Measurements from ENCODE around the gene FBXL19.

FBXL19 gene

DNA sequence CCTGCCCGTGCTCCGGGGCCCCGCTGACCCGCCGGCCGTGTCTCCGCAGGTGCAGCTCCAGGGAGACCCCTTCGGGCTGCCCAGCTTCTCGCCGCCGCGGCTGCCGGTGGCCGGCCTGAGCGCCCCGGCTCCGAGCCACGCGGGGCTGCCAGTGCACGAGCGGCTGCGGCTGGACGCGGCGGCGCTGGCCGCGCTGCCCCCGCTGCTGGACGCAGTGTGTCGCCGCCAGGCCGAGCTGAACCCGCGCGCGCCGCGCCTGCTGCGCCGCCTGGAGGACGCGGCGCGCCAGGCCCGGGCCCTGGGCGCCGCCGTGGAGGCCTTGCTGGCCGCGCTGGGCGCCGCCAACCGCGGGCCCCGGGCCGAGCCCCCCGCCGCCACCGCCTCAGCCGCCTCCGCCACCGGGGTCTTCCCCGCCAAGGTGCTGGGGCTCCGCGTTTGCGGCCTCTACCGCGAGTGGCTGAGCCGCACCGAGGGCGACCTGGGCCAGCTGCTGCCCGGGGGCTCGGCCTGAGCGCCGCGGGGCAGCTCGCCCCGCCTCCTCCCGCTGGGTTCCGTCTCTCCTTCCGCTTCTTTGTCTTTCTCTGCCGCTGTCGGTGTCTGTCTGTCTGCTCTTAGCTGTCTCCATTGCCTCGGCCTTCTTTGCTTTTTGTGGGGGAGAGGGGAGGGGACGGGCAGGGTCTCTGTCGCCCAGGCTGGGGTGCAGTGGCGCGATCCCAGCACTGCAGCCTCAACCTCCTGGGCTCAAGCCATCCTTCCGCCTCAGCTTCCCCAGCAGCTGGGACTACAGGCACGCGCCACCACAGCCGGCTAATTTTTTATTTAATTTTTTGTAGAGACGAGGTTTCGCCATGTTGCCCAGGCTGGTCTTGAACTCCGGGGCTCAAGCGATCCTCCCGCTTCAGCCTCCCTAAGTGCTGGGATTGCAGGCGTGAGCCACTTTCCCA, 21.1 kb upstream of the FBXL19 start:
- TF ChIP-seq POLR2A (IDR thresholded peaks at IDR 0.05; ENCODE audit: low read depth, low read length) (no peak), POLR2AphosphoS5 (IDR thresholded peaks at IDR 0.05; ENCODE audit: low read depth, low read length) (no peak), POU2F2 (IDR thresholded peaks at IDR 0.05; ENCODE audit: low read depth, low read length) (no peak), PAX5 (IDR thresholded peaks at IDR 0.05; ENCODE audit: insufficient read depth, low read length, severe bottlenecking) (no peak), SPI1 (IDR thresholded peaks at IDR 0.05; ENCODE audit: low read depth, low read length) (no peak), TAF1 (IDR thresholded peaks at IDR 0.05; ENCODE audit: low read depth, low read length) (no peak)
- DNase-seq (ENCODE audit: insufficient read length, low spot score) = peak; percentile 80
- peak; percentile 43 for FAIRE-seq

DNA sequence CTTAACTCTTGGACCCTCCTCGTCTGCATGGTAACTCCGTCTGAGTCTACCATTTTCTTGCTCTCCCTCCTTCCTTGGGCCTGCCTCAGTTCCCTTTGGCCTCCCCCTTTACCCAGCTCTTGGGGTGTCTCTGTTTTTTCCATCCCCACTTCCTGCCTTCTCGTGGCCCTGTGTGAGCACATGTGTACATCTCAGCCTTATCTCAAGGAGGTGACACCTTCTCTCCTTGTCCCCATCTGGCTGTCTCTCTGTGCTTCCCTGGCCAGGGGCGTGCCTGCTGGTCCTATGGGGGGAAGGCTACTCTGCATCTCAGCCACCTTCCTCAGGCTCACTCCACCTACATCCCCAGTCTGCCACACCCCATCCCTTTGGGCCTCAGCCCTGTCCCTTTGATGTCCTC, 20.4 kb upstream of the FBXL19 start:
- DNase-seq (ENCODE audit: insufficient read length, low spot score) (no peak), FAIRE-seq (no peak)
- no peak for TF ChIP-seq POLR2AphosphoS5 (IDR thresholded peaks at IDR 0.05; ENCODE audit: low read depth, low read length)
- TF ChIP-seq TAF1 (IDR thresholded peaks at IDR 0.05; ENCODE audit: low read depth, low read length) = no peak
- TF ChIP-seq SPI1 (IDR thresholded peaks at IDR 0.05; ENCODE audit: low read depth, low read length) = no peak
- no peak for TF ChIP-seq PAX5 (IDR thresholded peaks at IDR 0.05; ENCODE audit: insufficient read depth, low read length, severe bottlenecking)
- no peak for TF ChIP-seq POU2F2 (IDR thresholded peaks at IDR 0.05; ENCODE audit: low read depth, low read length)
- no peak for TF ChIP-seq POLR2A (IDR thresholded peaks at IDR 0.05; ENCODE audit: low read depth, low read length)

DNA sequence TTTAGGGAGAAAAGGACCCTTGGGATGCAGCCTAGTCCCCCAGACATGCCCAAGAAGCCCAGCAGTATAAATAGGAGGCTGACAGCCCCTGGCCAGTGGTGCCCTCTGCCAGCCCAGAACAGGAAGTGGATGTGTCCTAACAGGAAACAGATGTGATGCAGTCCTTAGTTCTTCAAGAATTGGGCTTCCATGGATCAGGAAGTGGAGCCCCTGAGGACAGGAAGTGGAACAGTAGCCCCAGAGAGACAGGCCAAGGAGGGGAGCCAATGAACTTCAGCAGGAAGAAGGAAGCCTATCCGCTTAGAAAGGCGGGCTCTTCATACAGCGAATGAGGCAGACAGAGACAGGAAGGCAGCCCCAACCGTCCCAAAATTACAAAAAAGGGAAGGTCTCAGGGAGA, 19.8 kb upstream of the FBXL19 start:
- DNase-seq (ENCODE audit: insufficient read length, low spot score) (no peak), FAIRE-seq (no peak)
- peak; percentile 63 for TF ChIP-seq SPI1 (IDR thresholded peaks at IDR 0.05; ENCODE audit: low read depth, low read length)
- TF ChIP-seq POLR2A (IDR thresholded peaks at IDR 0.05; ENCODE audit: low read depth, low read length) = no peak
- no peak for TF ChIP-seq PAX5 (IDR thresholded peaks at IDR 0.05; ENCODE audit: insufficient read depth, low read length, severe bottlenecking)
- no peak for TF ChIP-seq TAF1 (IDR thresholded peaks at IDR 0.05; ENCODE audit: low read depth, low read length)

DNA sequence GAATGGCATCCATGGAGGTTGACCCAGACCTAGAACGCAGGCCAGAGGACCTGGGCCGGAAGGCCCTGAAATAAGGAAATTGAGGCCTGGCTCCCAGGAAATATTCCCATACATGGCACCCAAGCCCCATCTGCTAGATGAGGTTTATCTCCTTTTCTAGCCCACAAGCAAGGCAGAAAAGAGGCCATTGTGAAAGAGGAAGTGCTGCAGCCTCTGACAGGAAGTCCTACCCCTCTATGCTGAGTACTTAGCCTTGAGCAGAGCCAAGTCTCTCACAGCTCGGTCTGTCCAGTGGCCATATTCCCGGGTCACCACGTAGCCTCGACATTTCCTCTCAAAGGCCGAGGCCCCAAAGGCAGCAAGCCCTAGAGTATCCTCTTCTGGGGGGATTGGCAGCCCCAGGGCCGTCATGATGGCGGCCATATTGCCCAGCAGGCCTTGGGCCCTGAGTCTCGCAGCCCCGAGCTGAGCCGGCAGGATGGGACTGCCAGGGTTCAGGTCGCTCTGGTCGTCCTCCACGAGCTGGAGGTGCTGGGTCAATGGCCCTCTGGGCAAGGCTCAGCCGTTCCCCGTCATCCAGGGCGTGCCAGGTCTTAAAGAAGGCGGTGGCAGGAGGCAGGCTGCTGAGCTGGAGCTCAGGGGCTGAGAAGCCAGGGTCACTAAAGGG, 19.1 kb upstream of the FBXL19 start:
- FAIRE-seq = peak; percentile 57

DNA sequence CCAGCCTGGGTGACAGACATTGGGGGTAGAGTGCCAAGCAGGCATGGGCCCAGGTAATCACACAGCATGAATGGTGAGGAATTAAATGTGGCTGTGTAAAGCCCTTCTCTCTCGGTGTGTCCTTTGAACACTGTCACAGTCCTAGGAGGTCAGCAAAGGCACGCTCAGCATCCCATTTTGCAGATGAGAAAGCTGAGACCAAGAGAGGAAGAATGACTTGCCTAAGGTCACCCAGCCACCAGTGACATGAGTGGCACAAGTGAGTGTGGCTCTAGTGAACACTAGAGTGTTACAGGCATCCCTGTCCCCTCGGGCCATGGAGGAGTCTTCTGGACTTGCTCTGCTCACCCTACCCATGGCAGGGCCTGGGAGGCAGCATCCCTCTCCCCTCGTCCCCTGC, 16.3 kb upstream of the FBXL19 start:
- DNase-seq (ENCODE audit: insufficient read length, low spot score) (no peak), FAIRE-seq (no peak)
- TF ChIP-seq POLR2A (IDR thresholded peaks at IDR 0.05; ENCODE audit: low read depth, low read length) (no peak), POLR2AphosphoS5 (IDR thresholded peaks at IDR 0.05; ENCODE audit: low read depth, low read length) (no peak), PAX5 (IDR thresholded peaks at IDR 0.05; ENCODE audit: insufficient read depth, low read length, severe bottlenecking) (no peak), POU2F2 (IDR thresholded peaks at IDR 0.05; ENCODE audit: low read depth, low read length) (no peak), TAF1 (IDR thresholded peaks at IDR 0.05; ENCODE audit: low read depth, low read length) (no peak), SPI1 (IDR thresholded peaks at IDR 0.05; ENCODE audit: low read depth, low read length) (no peak)

More for the DNA sequence above, 19.1 kb upstream of the FBXL19 start:
- DNase-seq (ENCODE audit: insufficient read length, low spot score) = no peak
- TF ChIP-seq POU2F2 (IDR thresholded peaks at IDR 0.05; ENCODE audit: low read depth, low read length) (no peak), POLR2A (IDR thresholded peaks at IDR 0.05; ENCODE audit: low read depth, low read length) (no peak), SPI1 (IDR thresholded peaks at IDR 0.05; ENCODE audit: low read depth, low read length) (peak; percentile 97)

DNA sequence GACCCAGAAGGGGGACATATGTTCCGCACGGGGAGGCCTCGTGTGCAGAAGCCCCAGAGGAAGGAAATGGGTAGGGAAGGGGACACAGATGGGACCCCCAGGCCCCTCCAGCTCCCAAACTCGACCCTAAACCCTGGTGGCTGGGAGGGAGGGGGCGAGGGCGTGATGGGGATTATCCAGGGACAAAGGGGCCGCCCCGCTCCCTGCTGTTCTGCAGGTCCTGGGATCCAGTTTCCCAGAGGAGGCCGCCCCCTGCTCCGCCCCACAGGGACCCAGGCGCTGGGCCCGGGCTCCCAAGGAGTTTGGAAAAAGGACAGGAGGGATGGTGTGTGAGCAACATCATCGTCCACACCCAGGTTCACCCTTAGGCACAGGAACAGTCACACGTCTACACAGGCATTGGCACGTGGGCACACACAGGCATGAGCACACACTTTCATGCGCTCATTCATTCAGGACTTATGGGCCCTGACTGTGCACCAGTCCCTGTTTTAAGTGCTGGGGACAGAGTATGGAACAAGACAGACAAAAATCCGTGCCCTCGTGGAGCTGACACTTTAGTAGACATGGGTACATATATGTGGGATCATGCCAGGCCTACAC, 12.8 kb upstream of the FBXL19 start:
- TF ChIP-seq TAF1 (IDR thresholded peaks at IDR 0.05; ENCODE audit: low read depth, low read length) (no peak), POLR2AphosphoS5 (IDR thresholded peaks at IDR 0.05; ENCODE audit: low read depth, low read length) (no peak), PAX5 (IDR thresholded peaks at IDR 0.05; ENCODE audit: insufficient read depth, low read length, severe bottlenecking) (no peak), POLR2A (IDR thresholded peaks at IDR 0.05; ENCODE audit: low read depth, low read length) (no peak), SPI1 (IDR thresholded peaks at IDR 0.05; ENCODE audit: low read depth, low read length) (no peak), POU2F2 (IDR thresholded peaks at IDR 0.05; ENCODE audit: low read depth, low read length) (no peak)
- FAIRE-seq (no peak), DNase-seq (ENCODE audit: insufficient read length, low spot score) (no peak)

DNA sequence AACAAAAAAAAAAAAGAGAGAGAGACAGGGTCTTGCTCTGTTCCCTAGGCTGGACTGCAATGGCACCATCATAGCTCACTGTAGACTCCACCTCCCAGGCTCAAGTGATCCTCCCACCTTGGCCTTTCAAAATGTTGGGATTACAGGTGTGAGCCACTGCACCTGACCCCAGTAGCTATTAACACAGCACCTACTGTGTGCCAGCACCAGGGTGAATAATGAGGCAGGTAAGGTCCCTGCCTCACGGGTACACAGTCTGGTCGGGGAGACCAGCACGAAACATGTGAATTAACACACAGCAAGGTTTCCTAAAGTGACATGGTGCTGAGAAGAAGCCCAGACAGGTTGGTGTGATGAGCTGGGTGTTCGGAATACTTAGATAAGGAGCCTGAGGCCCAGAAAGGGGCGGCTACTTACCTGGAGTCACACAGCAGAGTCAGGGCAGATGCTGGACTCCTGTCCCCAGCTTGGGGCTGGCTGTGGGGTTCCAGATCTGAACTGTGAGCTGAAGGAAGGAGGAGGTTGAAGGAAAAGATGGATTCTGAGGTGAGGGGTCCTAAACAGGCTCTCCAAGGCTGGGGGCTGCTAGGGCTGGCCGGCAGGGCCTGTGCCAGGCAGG, 10.5 kb upstream of the FBXL19 start:
- TF ChIP-seq POLR2AphosphoS5 (IDR thresholded peaks at IDR 0.05; ENCODE audit: low read depth, low read length) = no peak
- TF ChIP-seq POU2F2 (IDR thresholded peaks at IDR 0.05; ENCODE audit: low read depth, low read length) = no peak
- TF ChIP-seq PAX5 (IDR thresholded peaks at IDR 0.05; ENCODE audit: insufficient read depth, low read length, severe bottlenecking) = no peak
- no peak for TF ChIP-seq POLR2A (IDR thresholded peaks at IDR 0.05; ENCODE audit: low read depth, low read length)
- no peak for TF ChIP-seq SPI1 (IDR thresholded peaks at IDR 0.05; ENCODE audit: low read depth, low read length)
- TF ChIP-seq TAF1 (IDR thresholded peaks at IDR 0.05; ENCODE audit: low read depth, low read length) = no peak
- DNase-seq (ENCODE audit: insufficient read length, low spot score) (no peak), FAIRE-seq (no peak)

DNA sequence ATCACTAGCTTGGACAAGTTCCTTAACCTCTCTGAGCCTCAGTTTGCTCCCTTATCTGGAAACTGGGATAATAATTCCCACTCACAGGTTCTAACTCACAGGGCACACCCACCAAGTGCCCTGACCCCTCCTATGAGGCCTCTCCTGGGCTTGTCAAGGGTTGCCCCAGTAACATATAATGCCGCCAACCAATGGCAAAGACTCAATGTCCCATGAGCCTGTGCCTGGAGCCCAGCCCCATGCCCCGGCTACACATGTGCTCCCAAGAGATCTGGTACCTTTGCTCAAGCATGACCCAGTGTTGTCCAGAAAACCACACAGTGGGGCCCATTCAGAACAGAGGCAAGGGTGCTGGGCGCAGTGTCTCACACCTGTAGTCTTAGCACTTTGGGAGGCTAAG, 8.5 kb upstream of the FBXL19 start:
- no peak for DNase-seq (ENCODE audit: insufficient read length, low spot score)
- no peak for FAIRE-seq
- TF ChIP-seq POLR2AphosphoS5 (IDR thresholded peaks at IDR 0.05; ENCODE audit: low read depth, low read length) = no peak
- TF ChIP-seq PAX5 (IDR thresholded peaks at IDR 0.05; ENCODE audit: insufficient read depth, low read length, severe bottlenecking) = no peak
- TF ChIP-seq POLR2A (IDR thresholded peaks at IDR 0.05; ENCODE audit: low read depth, low read length) = no peak
- no peak for TF ChIP-seq POU2F2 (IDR thresholded peaks at IDR 0.05; ENCODE audit: low read depth, low read length)
- TF ChIP-seq TAF1 (IDR thresholded peaks at IDR 0.05; ENCODE audit: low read depth, low read length) = no peak
- TF ChIP-seq SPI1 (IDR thresholded peaks at IDR 0.05; ENCODE audit: low read depth, low read length) = no peak

DNA sequence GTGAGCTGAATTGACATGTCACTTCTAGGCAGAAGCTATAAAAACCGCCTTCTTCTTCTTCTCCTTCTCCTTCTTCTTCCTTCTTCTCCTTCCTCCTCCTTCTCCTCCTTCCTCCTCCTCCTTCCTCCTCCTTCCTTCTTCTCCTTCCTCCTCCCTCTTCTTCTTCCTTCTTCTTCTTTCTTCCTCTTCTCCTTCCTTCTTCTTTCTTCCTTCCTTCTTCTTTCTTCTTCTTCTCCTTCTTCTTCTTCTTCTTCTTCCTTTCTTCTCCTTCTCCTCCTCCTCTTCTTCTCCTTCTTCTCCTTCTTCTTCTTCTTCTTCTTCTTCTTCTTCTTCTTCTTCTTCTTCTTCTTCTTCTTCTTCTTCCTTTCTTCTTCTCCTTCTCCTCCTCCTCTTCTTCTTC, 4.8 kb upstream of the FBXL19 start:
- DNase-seq (ENCODE audit: insufficient read length, low spot score) = no peak
- TF ChIP-seq POU2F2 (IDR thresholded peaks at IDR 0.05; ENCODE audit: low read depth, low read length) = no peak
- TF ChIP-seq TAF1 (IDR thresholded peaks at IDR 0.05; ENCODE audit: low read depth, low read length) = no peak
- TF ChIP-seq PAX5 (IDR thresholded peaks at IDR 0.05; ENCODE audit: insufficient read depth, low read length, severe bottlenecking) = no peak
- no peak for TF ChIP-seq POLR2AphosphoS5 (IDR thresholded peaks at IDR 0.05; ENCODE audit: low read depth, low read length)
- TF ChIP-seq SPI1 (IDR thresholded peaks at IDR 0.05; ENCODE audit: low read depth, low read length) = no peak
- TF ChIP-seq POLR2A (IDR thresholded peaks at IDR 0.05; ENCODE audit: low read depth, low read length) = no peak
- no peak for FAIRE-seq
